ENCODE results near the gene ANKS1B. TPM values are rescaled to one million over a fixed set of nuclear protein-coding genes. Genes with fewer than 3 reads are reported as not detected.

ANKS1B gene
- total and polyA plus RNA-seq, 3 experiments from 2014 or later = 0.39 to 0.60 TPM; not detected in 1

DNA sequence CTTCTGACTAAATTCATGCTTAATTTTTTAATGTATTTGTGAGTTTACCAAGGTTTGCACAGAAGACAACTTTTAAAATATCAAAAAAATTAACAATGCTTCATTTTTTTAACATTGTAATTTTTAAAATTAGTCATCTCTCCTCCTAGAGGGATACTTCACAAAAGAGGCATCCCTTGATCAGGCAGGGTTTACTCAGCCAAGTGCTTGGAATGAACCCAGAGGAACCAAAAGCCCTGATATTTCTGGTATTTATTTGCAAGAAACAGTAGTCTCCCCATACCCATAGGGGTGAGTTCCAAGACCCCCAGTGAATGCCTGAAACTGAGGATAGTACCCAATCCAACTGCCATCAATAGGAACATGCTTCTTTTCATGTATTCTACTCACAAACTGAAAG is 284.7 kb downstream of the ANKS1B start:
- no peaks in the 10 kb centered on the region for H3K27me3 Mint-ChIP-seq
- Histone ChIP-seq H3K4me3 (ENCODE audit: low read length) (no peak overlapping the region), H3K36me3 (ENCODE audit: insufficient read depth, low read length) (no peaks in the 10 kb centered on the region), H3K27me3 (ENCODE audit: insufficient read depth, low read length, poor library complexity, severe bottlenecking) (no peaks in the 10 kb centered on the region), H3K9me3 (ENCODE audit: low read length) (no peaks in the 10 kb centered on the region), H3K27ac (ENCODE audit: low read depth, low read length) (no peak overlapping the region), H3K4me1 (ENCODE audit: insufficient read depth, low read length) (no peaks in the 10 kb centered on the region)
- ChIA-PET POLR2A (no interaction called here), CTCF (no interaction called here)
- no peaks in the 10 kb centered on the region for H3K4me1 Mint-ChIP-seq
- no peak for DNase-seq
- H3K27ac Mint-ChIP-seq = no peak overlapping the region
- peaks cover 0 to 4% (median 2%) of the 10 kb centered on the region in 5 donors for H3K9me3 Mint-ChIP-seq
- no peak overlapping the region for H3K4me3 Mint-ChIP-seq
- H3K36me3 Mint-ChIP-seq = no peaks in the 10 kb centered on the region

DNA sequence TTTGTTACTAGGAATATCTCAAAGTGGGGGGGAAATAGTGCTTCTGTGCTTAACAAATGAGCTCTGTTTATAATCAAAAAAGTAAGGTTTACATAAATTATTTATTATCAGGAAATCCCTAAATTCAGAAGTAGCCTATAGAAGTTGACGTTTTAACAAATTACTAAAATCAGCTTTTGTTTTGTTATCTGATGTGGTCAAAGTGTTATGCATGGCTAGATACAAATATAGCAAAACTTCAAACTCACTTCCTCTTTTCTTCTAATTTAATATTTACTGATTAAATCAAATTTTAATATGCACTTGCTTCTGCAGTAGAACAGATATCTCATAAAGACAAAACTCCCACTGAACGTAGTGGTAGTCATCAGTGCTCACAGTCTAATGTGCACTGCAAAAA is 289.7 kb downstream of the ANKS1B start:
- Histone ChIP-seq H3K36me3 (ENCODE audit: insufficient read depth, low read length) (no peaks in the 10 kb centered on the region), H3K4me3 (ENCODE audit: low read length) (no peak overlapping the region), H3K9me3 (ENCODE audit: low read length) (no peaks in the 10 kb centered on the region), H3K27ac (ENCODE audit: low read depth, low read length) (no peak overlapping the region), H3K4me1 (ENCODE audit: insufficient read depth, low read length) (no peaks in the 10 kb centered on the region), H3K27me3 (ENCODE audit: insufficient read depth, low read length, poor library complexity, severe bottlenecking) (no peaks in the 10 kb centered on the region)
- H3K9me3 Mint-ChIP-seq = peaks cover 3 to 8% (median 7%) of the 10 kb centered on the region in 5 donors
- H3K36me3 Mint-ChIP-seq = no peaks in the 10 kb centered on the region
- DNase-seq = no peak
- no peaks in the 10 kb centered on the region for H3K4me1 Mint-ChIP-seq
- H3K27me3 Mint-ChIP-seq = peaks cover 0 to 2% of the 10 kb centered on the region in 2 donors
- ChIA-PET CTCF (no interaction called here), POLR2A (no interaction called here)
- no peak overlapping the region for H3K4me3 Mint-ChIP-seq
- H3K27ac Mint-ChIP-seq = no peak overlapping the region

DNA sequence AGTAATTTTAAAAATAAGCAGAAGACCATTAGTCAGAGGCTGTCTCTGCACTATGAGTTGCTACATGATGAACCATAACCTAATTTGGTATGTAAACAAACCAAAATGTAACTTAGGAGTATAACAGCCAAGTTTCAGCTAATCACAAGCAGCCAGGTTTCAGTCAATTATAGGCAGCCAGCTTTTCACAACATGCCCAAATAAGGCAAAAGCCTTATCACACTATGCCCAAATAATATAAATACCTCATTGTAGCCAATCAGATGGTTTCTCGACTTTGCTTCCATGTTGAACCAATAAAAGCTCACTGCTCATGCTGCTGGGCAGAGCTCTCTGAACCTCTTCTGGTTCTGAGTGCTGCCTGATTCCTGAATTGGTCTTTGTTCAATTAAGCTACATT is 298.6 kb downstream of the ANKS1B start:
- H3K4me1 Mint-ChIP-seq = no peaks in the 10 kb centered on the region
- Histone ChIP-seq H3K27ac (ENCODE audit: low read depth, low read length) (no peak overlapping the region), H3K9me3 (ENCODE audit: low read length) (no peaks in the 10 kb centered on the region), H3K36me3 (ENCODE audit: insufficient read depth, low read length) (no peaks in the 10 kb centered on the region), H3K27me3 (ENCODE audit: insufficient read depth, low read length, poor library complexity, severe bottlenecking) (no peaks in the 10 kb centered on the region), H3K4me1 (ENCODE audit: insufficient read depth, low read length) (no peaks in the 10 kb centered on the region), H3K4me3 (ENCODE audit: low read length) (no peak overlapping the region)
- peak overlapping the region in 1 of 8 donors; percentile 47 for H3K27ac Mint-ChIP-seq
- H3K36me3 Mint-ChIP-seq = no peaks in the 10 kb centered on the region
- no peaks in the 10 kb centered on the region for H3K27me3 Mint-ChIP-seq
- ChIA-PET CTCF (no interaction called here), POLR2A (no interaction called here)
- no peak overlapping the region for H3K4me3 Mint-ChIP-seq
- no peak for DNase-seq
- peaks cover 5 to 28% (median 8%) of the 10 kb centered on the region in 5 donors for H3K9me3 Mint-ChIP-seq

DNA sequence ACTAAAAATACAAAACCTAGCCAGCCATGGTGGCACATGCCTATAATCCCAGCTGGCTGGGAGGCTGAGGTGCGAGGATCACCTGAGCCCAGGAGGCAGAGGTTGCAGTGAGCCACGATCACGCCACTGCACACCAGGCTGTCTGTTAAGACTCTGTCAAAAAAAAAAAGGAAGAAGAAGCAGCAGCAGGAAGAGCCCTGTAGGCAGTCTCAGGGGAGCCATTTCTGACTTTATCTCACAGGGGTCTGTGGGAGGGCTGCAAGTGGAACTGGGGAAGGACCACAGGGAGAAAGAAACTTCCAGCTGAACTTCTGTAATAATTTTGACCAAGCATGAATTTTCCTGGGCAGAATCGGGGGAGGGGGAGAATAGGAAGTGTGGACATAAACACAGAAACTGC is 304.5 kb downstream of the ANKS1B start:
- ChIA-PET CTCF (no interaction called here), POLR2A (no interaction called here)
- no peaks in the 10 kb centered on the region for H3K9me3 ChIP-seq (ENCODE audit: low read length)
- Mint-ChIP-seq H3K27me3 (no peaks in the 10 kb centered on the region), H3K27ac (no peak overlapping the region), H3K36me3 (no peaks in the 10 kb centered on the region), H3K9me3 (peaks cover 6 to 18% (median 13%) of the 10 kb centered on the region in 5 donors), H3K4me1 (no peaks in the 10 kb centered on the region), H3K4me3 (no peak overlapping the region)
- H3K36me3 ChIP-seq (ENCODE audit: insufficient read depth, low read length) = no peaks in the 10 kb centered on the region
- no peak overlapping the region for H3K27ac ChIP-seq (ENCODE audit: low read depth, low read length)
- H3K4me3 ChIP-seq (ENCODE audit: low read length) = no peak overlapping the region
- no peak for DNase-seq
- no peaks in the 10 kb centered on the region for H3K4me1 ChIP-seq (ENCODE audit: insufficient read depth, low read length)
- H3K27me3 ChIP-seq (ENCODE audit: insufficient read depth, low read length, poor library complexity, severe bottlenecking) = no peaks in the 10 kb centered on the region

DNA sequence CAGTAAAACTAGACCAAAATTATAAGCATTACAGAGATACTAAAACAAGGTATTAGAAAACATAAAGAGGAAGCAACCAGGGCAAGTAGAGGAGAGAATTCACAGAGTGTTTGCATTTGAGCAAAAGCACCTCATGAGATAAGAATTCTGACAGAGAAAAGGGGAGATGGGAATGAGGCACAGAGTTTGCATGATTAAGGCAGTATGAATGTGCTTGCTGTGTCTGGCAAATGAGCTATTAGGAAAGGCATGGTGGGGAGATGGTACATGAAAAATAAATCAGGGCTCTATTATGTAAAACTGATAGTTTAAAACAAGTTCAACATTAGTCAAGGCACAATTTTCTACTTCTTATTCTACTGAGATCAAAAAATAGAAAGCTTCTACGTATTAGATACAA is 314.1 kb downstream of the ANKS1B start:
- Mint-ChIP-seq H3K9me3 (peaks cover 0 to 33% (median 5%) of the 10 kb centered on the region in 5 donors), H3K4me1 (no peaks in the 10 kb centered on the region), H3K36me3 (no peaks in the 10 kb centered on the region), H3K4me3 (no peak overlapping the region), H3K27me3 (no peaks in the 10 kb centered on the region), H3K27ac (no peak overlapping the region)
- Histone ChIP-seq H3K27me3 (ENCODE audit: insufficient read depth, low read length, poor library complexity, severe bottlenecking) (no peaks in the 10 kb centered on the region), H3K36me3 (ENCODE audit: insufficient read depth, low read length) (no peaks in the 10 kb centered on the region), H3K4me3 (ENCODE audit: low read length) (no peak overlapping the region), H3K27ac (ENCODE audit: low read depth, low read length) (no peak overlapping the region), H3K4me1 (ENCODE audit: insufficient read depth, low read length) (no peaks in the 10 kb centered on the region), H3K9me3 (ENCODE audit: low read length) (no peaks in the 10 kb centered on the region)
- no peak for DNase-seq
- ChIA-PET CTCF (no interaction called here), POLR2A (no interaction called here)

DNA sequence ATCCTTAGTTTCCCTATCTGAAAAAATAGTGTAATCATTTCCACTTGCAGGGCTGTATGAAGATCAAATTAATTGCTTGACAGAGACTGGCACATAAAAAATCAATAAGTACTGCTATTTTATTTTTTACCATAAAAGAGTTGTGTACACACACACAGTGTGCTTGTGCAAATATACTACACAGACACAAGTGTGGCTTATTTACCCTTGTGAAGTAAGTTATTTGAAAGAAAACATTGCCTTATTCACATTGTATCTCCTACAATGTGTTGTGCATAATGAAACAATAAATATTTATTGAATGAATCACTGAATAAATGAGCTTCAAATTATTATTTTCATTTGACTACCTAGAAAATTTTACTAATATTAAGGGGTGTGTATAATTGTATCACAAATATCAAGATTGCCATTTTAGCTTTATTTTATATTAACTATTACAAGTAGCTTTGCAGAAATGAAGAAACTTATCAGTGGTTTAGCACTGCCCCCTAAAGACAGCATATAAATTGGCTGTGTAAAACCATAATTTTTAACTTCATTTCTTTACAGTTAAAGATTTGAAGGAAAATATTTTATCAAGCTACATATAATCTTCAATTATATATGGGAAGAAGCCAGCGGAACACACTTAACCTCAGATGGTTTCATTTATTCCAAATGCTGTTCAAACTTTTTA is 325.9 kb downstream of the ANKS1B start:
- H3K4me1 Mint-ChIP-seq = no peaks in the 10 kb centered on the region
- no peaks in the 10 kb centered on the region for H3K4me1 ChIP-seq (ENCODE audit: insufficient read depth, low read length)
- H3K36me3 Mint-ChIP-seq = no peaks in the 10 kb centered on the region
- no peaks in the 10 kb centered on the region for H3K27me3 ChIP-seq (ENCODE audit: insufficient read depth, low read length, poor library complexity, severe bottlenecking)
- no peaks in the 10 kb centered on the region for H3K36me3 ChIP-seq (ENCODE audit: insufficient read depth, low read length)
- peaks cover 0 to 5% (median 2%) of the 10 kb centered on the region in 5 donors for H3K9me3 Mint-ChIP-seq
- no peak for DNase-seq
- H3K4me3 Mint-ChIP-seq = no peak overlapping the region
- ChIA-PET CTCF (no interaction called here), POLR2A (no interaction called here)
- no peak overlapping the region for H3K27ac Mint-ChIP-seq
- no peaks in the 10 kb centered on the region for H3K9me3 ChIP-seq (ENCODE audit: low read length)
- no peak overlapping the region for H3K27ac ChIP-seq (ENCODE audit: low read depth, low read length)
- H3K27me3 Mint-ChIP-seq = no peaks in the 10 kb centered on the region
- H3K4me3 ChIP-seq (ENCODE audit: low read length) = no peak overlapping the region

DNA sequence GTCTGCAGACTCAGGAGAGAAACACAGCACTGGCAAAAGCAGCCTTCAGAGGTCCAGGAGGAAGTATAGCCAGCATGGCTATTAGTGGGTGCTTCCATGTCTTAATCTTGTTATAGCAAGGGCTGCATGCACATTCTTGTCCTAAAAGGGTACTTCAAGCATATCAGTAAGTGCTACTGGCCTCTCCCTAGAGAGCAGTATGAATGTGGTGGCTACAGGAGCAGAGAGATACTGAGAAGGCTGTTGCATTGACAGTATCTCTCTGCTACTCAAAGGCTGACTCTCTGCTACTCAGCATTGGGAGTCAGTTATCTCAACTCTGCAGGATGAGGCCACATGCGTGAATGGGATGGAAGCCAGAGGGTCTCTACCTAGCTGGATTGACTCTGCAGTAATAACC is 335.2 kb downstream of the ANKS1B start:
- no peak for DNase-seq
- H3K27me3 ChIP-seq (ENCODE audit: insufficient read depth, low read length, poor library complexity, severe bottlenecking) = no peaks in the 10 kb centered on the region
- Mint-ChIP-seq H3K4me3 (no peak overlapping the region), H3K4me1 (no peaks in the 10 kb centered on the region), H3K27me3 (no peaks in the 10 kb centered on the region), H3K27ac (no peak overlapping the region), H3K36me3 (no peaks in the 10 kb centered on the region), H3K9me3 (peaks cover 0 to 4% (median 3%) of the 10 kb centered on the region in 5 donors)
- H3K36me3 ChIP-seq (ENCODE audit: insufficient read depth, low read length) = no peaks in the 10 kb centered on the region
- H3K4me3 ChIP-seq (ENCODE audit: low read length) = no peak overlapping the region
- ChIA-PET POLR2A (no interaction called here), CTCF (no interaction called here)
- H3K4me1 ChIP-seq (ENCODE audit: insufficient read depth, low read length) = no peaks in the 10 kb centered on the region
- no peaks in the 10 kb centered on the region for H3K9me3 ChIP-seq (ENCODE audit: low read length)
- no peak overlapping the region for H3K27ac ChIP-seq (ENCODE audit: low read depth, low read length)

DNA sequence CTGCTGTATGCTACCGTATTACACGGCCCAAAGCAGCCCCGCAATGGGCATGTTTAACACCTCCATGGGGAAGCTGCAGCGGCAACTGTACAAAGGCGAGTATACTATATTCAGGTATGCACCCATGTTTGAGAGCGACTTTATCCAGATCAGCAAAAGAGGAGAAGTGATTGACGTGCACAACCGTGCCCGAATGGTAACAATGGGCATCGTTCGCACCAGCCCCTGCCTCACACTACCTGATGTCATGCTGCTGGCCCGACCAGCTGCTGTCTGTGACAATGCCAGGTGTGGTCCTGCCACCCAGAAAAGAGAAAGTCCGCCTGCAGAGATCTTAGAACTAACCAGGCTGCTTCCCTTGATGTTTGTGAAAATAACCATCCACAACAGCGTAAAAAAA is 336.6 kb downstream of the ANKS1B start:
- no peaks in the 10 kb centered on the region for H3K4me1 Mint-ChIP-seq
- no peaks in the 10 kb centered on the region for H3K36me3 Mint-ChIP-seq
- ChIA-PET CTCF (no interaction called here), POLR2A (no interaction called here)
- DNase-seq = no peak
- H3K27ac ChIP-seq (ENCODE audit: low read depth, low read length) = no peak overlapping the region
- H3K27me3 Mint-ChIP-seq = no peaks in the 10 kb centered on the region
- H3K27me3 ChIP-seq (ENCODE audit: insufficient read depth, low read length, poor library complexity, severe bottlenecking) = no peaks in the 10 kb centered on the region
- no peak overlapping the region for H3K4me3 Mint-ChIP-seq
- no peak overlapping the region for H3K27ac Mint-ChIP-seq
- no peaks in the 10 kb centered on the region for H3K9me3 ChIP-seq (ENCODE audit: low read length)
- H3K4me3 ChIP-seq (ENCODE audit: low read length) = no peak overlapping the region
- no peaks in the 10 kb centered on the region for H3K4me1 ChIP-seq (ENCODE audit: insufficient read depth, low read length)
- peaks cover 0 to 5% (median 3%) of the 10 kb centered on the region in 5 donors for H3K9me3 Mint-ChIP-seq
- no peaks in the 10 kb centered on the region for H3K36me3 ChIP-seq (ENCODE audit: insufficient read depth, low read length)

DNA sequence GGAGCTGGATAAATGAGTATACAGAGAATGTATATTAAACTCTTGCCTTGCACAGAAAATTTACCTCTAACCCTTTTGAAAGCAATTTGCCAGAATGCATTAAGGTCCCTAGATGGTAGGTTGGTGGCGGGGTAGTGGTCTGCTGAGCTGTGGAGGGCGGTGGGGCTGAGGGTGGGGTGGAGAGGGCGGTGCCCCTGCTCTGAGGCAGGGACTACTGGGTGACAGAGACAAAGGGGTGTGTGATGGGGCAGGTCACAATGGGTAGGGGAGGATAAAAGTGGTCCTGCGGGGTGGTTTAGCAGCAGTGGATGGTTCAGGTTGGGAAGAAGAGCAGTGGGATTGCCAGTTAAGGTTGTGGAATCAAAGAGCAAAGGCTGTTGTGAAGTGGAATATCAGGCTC is 337.3 kb downstream of the ANKS1B start, which contains the start of gene GARIN6:
GARIN6 (plus strand) TSS at position 301 of the 400 bp plus-strand sequence. CDS start 422 bp downstream, outside the sequence.
- H3K4me1 ChIP-seq (ENCODE audit: insufficient read depth, low read length) = no peaks in the 10 kb centered on the region
- no peak for DNase-seq
- no peaks in the 10 kb centered on the region for H3K36me3 Mint-ChIP-seq
- no peaks in the 10 kb centered on the region for H3K4me1 Mint-ChIP-seq
- H3K4me3 Mint-ChIP-seq = no peak within 1 kb of the TSS
- ChIA-PET CTCF (no interaction called here), POLR2A (no interaction called here)
- H3K4me3 ChIP-seq (ENCODE audit: low read length) = no peak within 1 kb of the TSS
- H3K9me3 ChIP-seq (ENCODE audit: low read length) = no peaks in the 10 kb centered on the region
- H3K36me3 ChIP-seq (ENCODE audit: insufficient read depth, low read length) = no peaks in the 10 kb centered on the region
- H3K9me3 Mint-ChIP-seq = peaks cover 0 to 5% (median 3%) of the 10 kb centered on the region in 5 donors
- H3K27ac ChIP-seq (ENCODE audit: low read depth, low read length) = no peak within 1 kb of the TSS
- no peaks in the 10 kb centered on the region for H3K27me3 ChIP-seq (ENCODE audit: insufficient read depth, low read length, poor library complexity, severe bottlenecking)
- no peak within 1 kb of the TSS for H3K27ac Mint-ChIP-seq
- no peaks in the 10 kb centered on the region for H3K27me3 Mint-ChIP-seq
